Effector memory CD4-positive, alpha-beta T cell (primary cell): Measurements from ENCODE around the gene MRPS12.
"Not testable (repeated sequence)": the region's sequence is repeated elsewhere in the genome, so short reads cannot be mapped to it uniquely, and the experiment has no call there.

Experiments
- DNase-seq, 3 donors: peaks; one replicate each; pipeline ENCODE4 v3.0.0-alpha.2; 2020
- H3K27ac ChIP-seq: 2 replicates; pipeline ENCODE4 v1.7.0; 2013; ENCODE audit warnings: mild to moderate bottlenecking, low read length, moderate library complexity; ENCODE audit not compliant: insufficient read depth, poor library complexity, severe bottlenecking
- H3K27me3 ChIP-seq: replicated peaks from 2 replicates; pipeline ENCODE4 v1.7.0; 2013; ENCODE audit warnings: mild to moderate bottlenecking, low read length; ENCODE audit not compliant: insufficient read depth, control insufficient read depth, poor library complexity, severe bottlenecking
- H3K36me3 ChIP-seq: 2 replicates; pipeline ENCODE4 v1.7.0; 2013; ENCODE audit warnings: mild to moderate bottlenecking, low read length, moderate library complexity; ENCODE audit not compliant: control insufficient read depth, insufficient read depth
- H3K4me1 ChIP-seq: 2 replicates; pipeline ENCODE4 v1.7.0; 2013; ENCODE audit warnings: low read length, mild to moderate bottlenecking; ENCODE audit not compliant: control insufficient read depth, insufficient read depth, poor library complexity, severe bottlenecking
- H3K4me3 ChIP-seq: 2 replicates; pipeline ENCODE4 v1.7.0; 2013; ENCODE audit warnings: low read length, low read depth, mild to moderate bottlenecking; ENCODE audit not compliant: insufficient read depth, poor library complexity, severe bottlenecking
- H3K9me3 ChIP-seq: 2 replicates; pipeline ENCODE4 v1.7.0; 2013; ENCODE audit warnings: mild to moderate bottlenecking, low read length, moderate library complexity; ENCODE audit not compliant: control insufficient read depth

Gene MRPS12

GRCh38 chr19:38932425-38933179 lies 1.9 kb downstream of the MRPS12 start:
- Histone ChIP-seq H3K27ac (no peak overlapping the region), H3K4me3 (no peak overlapping the region), H3K36me3 (peaks cover 7% of the 10 kb centered on the region), H3K27me3 (no peaks in the 10 kb centered on the region), H3K4me1 (peaks cover 20% of the 10 kb centered on the region), H3K9me3 (no peaks in the 10 kb centered on the region)
- no peak for DNase-seq

- Histone ChIP-seq H3K27ac (no peak overlapping the region), H3K27me3 (no peaks in the 10 kb centered on the region), H3K4me3 (no peak overlapping the region), H3K36me3 (peaks cover 7% of the 10 kb centered on the region), H3K9me3 (no peaks in the 10 kb centered on the region), H3K4me1 (peaks cover 20% of the 10 kb centered on the region)
- DNase-seq, result no peak
Measured at GRCh38 chr19:38933544-38933943, 2.8 kb downstream of the MRPS12 start.

GRCh38 chr19:38939957-38940356 lies 9.2 kb downstream of the MRPS12 start:
- Histone ChIP-seq H3K36me3 (no peaks in the 10 kb centered on the region), H3K9me3 (no peaks in the 10 kb centered on the region), H3K4me3 (no peak overlapping the region), H3K27me3 (no peaks in the 10 kb centered on the region), H3K27ac (no peak overlapping the region), H3K4me1 (no peaks in the 10 kb centered on the region)
- DNase-seq, result no peak

- H3K9me3 ChIP-seq, DNase-seq, H3K27me3 ChIP-seq, H3K4me1 ChIP-seq, H3K27ac ChIP-seq, H3K36me3 ChIP-seq, H3K4me3 ChIP-seq: not testable (repeated sequence)
Measured at GRCh38 chr19:38941466-38941865, 10.7 kb downstream of the MRPS12 start.

- H3K27ac ChIP-seq, result no peak overlapping the region
- no peak overlapping the region for H3K4me3 ChIP-seq
- H3K27me3 ChIP-seq, result no peaks in the 10 kb centered on the region
- no peak for DNase-seq
- H3K4me1 ChIP-seq, result no peaks in the 10 kb centered on the region
- no peaks in the 10 kb centered on the region for H3K36me3 ChIP-seq
- no peaks in the 10 kb centered on the region for H3K9me3 ChIP-seq
Measured at GRCh38 chr19:38941979-38942378, 11.2 kb downstream of the MRPS12 start.

GRCh38 chr19:38942471-38943181 lies 11.9 kb downstream of the MRPS12 start:
- no peak overlapping the region for H3K27ac ChIP-seq
- no peaks in the 10 kb centered on the region for H3K27me3 ChIP-seq
- H3K4me3 ChIP-seq, result no peak overlapping the region
- no peaks in the 10 kb centered on the region for H3K36me3 ChIP-seq
- no peak for DNase-seq
- H3K9me3 ChIP-seq, result no peaks in the 10 kb centered on the region
- no peaks in the 10 kb centered on the region for H3K4me1 ChIP-seq

GRCh38 chr19:38944981-38945506 lies 14.3 kb downstream of the MRPS12 start:
- no peak overlapping the region for H3K4me3 ChIP-seq
- H3K9me3 ChIP-seq, result no peaks in the 10 kb centered on the region
- peaks cover 3% of the 10 kb centered on the region for H3K4me1 ChIP-seq
- H3K27ac ChIP-seq, result no peak overlapping the region
- H3K27me3 ChIP-seq, result no peaks in the 10 kb centered on the region
- H3K36me3 ChIP-seq, result no peaks in the 10 kb centered on the region
- DNase-seq, result no peak

GRCh38 chr19:38945562-38946228 lies 15.0 kb downstream of the MRPS12 start:
- H3K27ac ChIP-seq, result no peak overlapping the region
- H3K27me3 ChIP-seq, result no peaks in the 10 kb centered on the region
- no peak overlapping the region for H3K4me3 ChIP-seq
- H3K36me3 ChIP-seq, result no peaks in the 10 kb centered on the region
- no peaks in the 10 kb centered on the region for H3K9me3 ChIP-seq
- H3K4me1 ChIP-seq, result peaks cover 6% of the 10 kb centered on the region
- DNase-seq, result no peak

- H3K4me3 ChIP-seq, result no peak overlapping the region
- peaks cover 6% of the 10 kb centered on the region for H3K4me1 ChIP-seq
- no peak for DNase-seq
- H3K9me3 ChIP-seq, result no peaks in the 10 kb centered on the region
- H3K27ac ChIP-seq, result no peak overlapping the region
- no peaks in the 10 kb centered on the region for H3K27me3 ChIP-seq
- H3K36me3 ChIP-seq, result no peaks in the 10 kb centered on the region
Measured at GRCh38 chr19:38946229-38947010, 15.7 kb downstream of the MRPS12 start.
